ENCODE measurements around the gene RAB40B. TPM values are rescaled to one million over a fixed set of nuclear protein-coding genes. Genes with fewer than 3 reads are reported as not detected.
"Not testable (repeated sequence)": the region's sequence is repeated elsewhere in the genome, so short reads cannot be mapped to it uniquely, and the experiment has no call there.

RAB40B gene
- total RNA-seq, 1 donor from 2014 or later: 31.9 TPM

GRCh38 chr17:82658331-82658730 is 40.2 kb downstream of the RAB40B start:
- intact Hi-C loops (cut with DNase I): no loop called here
- DNase-seq (ENCODE audit: low spot score): no peak

- intact Hi-C loops (cut with DNase I): no loop called here
- DNase-seq (ENCODE audit: low spot score): no peak
These were observed 40.6 kb downstream of the RAB40B start for GRCh38 chr17:82657926-82658325.

GRCh38 chr17:82656266-82656665 is 42.2 kb downstream of the RAB40B start:
- intact Hi-C loops (cut with DNase I): no loop called here
- no peak for DNase-seq (ENCODE audit: low spot score)

GRCh38 chr17:82655523-82655922 is 43.0 kb downstream of the RAB40B start:
- intact Hi-C loops (cut with DNase I): no loop called here
- DNase-seq (ENCODE audit: low spot score): no peak

- intact Hi-C loops (cut with DNase I): no loop called here
- DNase-seq (ENCODE audit: low spot score): no peak
These were observed 43.4 kb downstream of the RAB40B start for GRCh38 chr17:82655038-82655479.

- intact Hi-C loops (cut with DNase I): loop anchor here (5.0 kb wide), 1 partner anchor 63 kb away; the partner anchor contains the start of gene FN3KRP
- not testable (repeated sequence) for DNase-seq (ENCODE audit: low spot score)
These were observed 43.9 kb downstream of the RAB40B start for GRCh38 chr17:82654611-82655010.

GRCh38 chr17:82653651-82654528 is 44.6 kb downstream of the RAB40B start:
- intact Hi-C loops (cut with DNase I): loop anchor here (5.0 kb wide), 1 partner anchor 63 kb away; the partner anchor contains the start of gene FN3KRP
- no peak for DNase-seq (ENCODE audit: low spot score)

- no peak for DNase-seq (ENCODE audit: low spot score)
- intact Hi-C loops (cut with DNase I): loop anchor here (5.0 kb wide), 1 partner anchor 67 kb away; the partner anchor contains the start of gene FN3KRP
These were observed 47.8 kb downstream of the RAB40B start for GRCh38 chr17:82650723-82651122.

GRCh38 chr17:82649501-82650261 is 48.8 kb downstream of the RAB40B start:
- intact Hi-C loops (cut with DNase I): loop anchor here (2.0 to 5.0 kb wide), 4 partner anchors 19 to 103 kb away; partner anchors contain the start of genes FN3KRP and TBCD
- no peak for DNase-seq (ENCODE audit: low spot score)

- DNase-seq (ENCODE audit: low spot score): peak; percentile 79
- intact Hi-C loops (cut with DNase I): loop anchor here (2.0 to 5.0 kb wide), 3 partner anchors 20 to 103 kb away; partner anchors contain the start of gene TBCD
These were observed 49.7 kb downstream of the RAB40B start for GRCh38 chr17:82648742-82649331.

- intact Hi-C loops (cut with DNase I): loop anchor here (2.0 to 5.0 kb wide), 3 partner anchors 21 to 104 kb away; partner anchors contain the start of gene TBCD
- DNase-seq (ENCODE audit: low spot score): peak; percentile 96
These were observed 50.3 kb downstream of the RAB40B start, which contains the start of gene WDR45B for GRCh38 chr17:82648165-82648668. Gene WDR45B, minus strand, starts transcription at chr17:82648444. Its CDS starts 104 bp downstream, at chr17:82648340.

- intact Hi-C loops (cut with DNase I): loop anchor here (2.0 to 5.0 kb wide), 3 partner anchors 21 to 105 kb away; partner anchors contain the start of gene TBCD
- DNase-seq (ENCODE audit: low spot score): no peak
These were observed 50.8 kb downstream of the RAB40B start for GRCh38 chr17:82647593-82648164.

GRCh38 chr17:82645516-82645915 is 53.0 kb downstream of the RAB40B start:
- DNase-seq (ENCODE audit: low spot score): no peak
- intact Hi-C loops (cut with DNase I): loop anchor here (5.0 kb wide), 2 partner anchors 53 to 107 kb away; partner anchors contain the start of gene TBCD

- intact Hi-C loops (cut with DNase I): no loop called here
- DNase-seq (ENCODE audit: low spot score): no peak
These were observed 54.4 kb downstream of the RAB40B start for GRCh38 chr17:82644148-82644547.

- no peak for DNase-seq (ENCODE audit: low spot score)
- intact Hi-C loops (cut with DNase I): no loop called here
These were observed 56.5 kb downstream of the RAB40B start for GRCh38 chr17:82642022-82642421.

GRCh38 chr17:82640036-82640435 is 58.5 kb downstream of the RAB40B start:
- intact Hi-C loops (cut with DNase I): no loop called here
- DNase-seq (ENCODE audit: low spot score): no peak

- intact Hi-C loops (cut with DNase I): no loop called here
- DNase-seq (ENCODE audit: low spot score): no peak
These were observed 58.9 kb downstream of the RAB40B start for GRCh38 chr17:82639628-82640027.

GRCh38 chr17:82638183-82638773 is 60.2 kb downstream of the RAB40B start:
- intact Hi-C loops (cut with DNase I): no loop called here
- DNase-seq (ENCODE audit: low spot score): no peak
